Erythroblast (primary cell): ENCODE data around the gene SH3RF1.

Experiments
- GATA1 ChIP-seq: IDR thresholded peaks from 2 replicates; pipeline ENCODE4 v1.6.1; 2011; ENCODE audit warnings: low read depth, mild to moderate bottlenecking, control low read depth, low read length, moderate library complexity
- POLR2A ChIP-seq: IDR thresholded peaks from 2 replicates; pipeline ENCODE4 v1.6.1; 2011; ENCODE audit warnings: mild to moderate bottlenecking, low read length

- no peak for TF ChIP-seq POLR2A
- no peak for TF ChIP-seq GATA1
These were observed 161.6 kb downstream of the SH3RF1 start for GRCh38 chr4:169109035-169109675.
